H4 (cell line): ENCODE data around the gene GPC6. TPM values are rescaled to one million over a fixed set of nuclear protein-coding genes. Genes with fewer than 3 reads are reported as not detected.

ENCODE experiments used
- DNase-seq: peaks from one replicate; pipeline ENCODE4 v3.0.0-alpha.2; 2015; ENCODE audit warnings: low spot score
- total RNA-seq: library from RNA; depleted of rRNA; stranded (reverse); fragments of >200 nt; shearing (Covaris generic); gene quantifications from 2 replicates; pipeline ENCODE4 v1.2.3, GENCODE V29; 2014

The GPC6 gene
- total RNA-seq, 1 experiment from 2014 or later = 9.9 TPM

DNA sequence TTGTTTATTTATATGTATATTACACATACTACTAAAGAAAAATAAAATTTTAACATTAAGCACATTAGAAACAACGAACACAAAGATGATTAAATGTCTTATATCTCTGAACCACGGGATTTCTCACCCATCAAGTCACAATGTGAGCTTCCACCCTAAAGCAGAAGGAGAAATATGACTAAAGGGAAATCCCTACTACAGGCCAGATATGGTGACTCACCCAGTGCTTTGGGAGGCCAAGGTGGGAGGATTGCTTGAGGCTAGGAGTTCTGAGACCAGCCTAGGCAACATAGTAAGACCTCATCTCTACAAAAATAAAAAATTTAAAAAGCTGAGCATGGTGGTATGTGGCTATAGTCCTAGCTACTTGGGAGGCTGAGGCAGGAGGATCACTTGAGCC is 1228.3 kb downstream of the GPC6 start:
- no peak for DNase-seq

DNA sequence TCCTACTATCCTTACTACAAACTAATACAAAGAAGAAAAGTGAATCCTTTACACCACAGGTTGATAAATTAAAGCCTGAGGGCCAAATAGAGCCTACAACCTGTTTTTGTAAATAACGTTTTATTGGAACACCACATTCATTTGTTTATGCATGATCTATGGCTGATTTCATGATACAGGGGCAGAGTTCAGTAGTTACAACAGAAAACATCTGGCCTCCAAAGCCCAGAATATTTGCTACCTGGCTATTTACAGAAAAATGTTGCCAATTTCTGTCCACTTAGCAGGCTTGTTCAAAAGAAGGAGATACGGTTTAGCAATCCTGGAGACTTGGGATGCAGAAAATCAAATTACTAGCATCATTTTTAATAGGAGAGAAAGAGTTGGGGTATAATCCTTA is 1228.8 kb downstream of the GPC6 start:
- no peak for DNase-seq
